Stimulated activated CD8-positive, alpha-beta memory T cell treated with anti-CD3 and anti-CD28 coated beads, Interleukin-12 subunit alpha, Interleukin-12 subunit beta, amount 100 ng/mL, for 4 hours (primary cell): Measurements from ENCODE around the gene PLCH1.
"Not testable (repeated sequence)": the region's sequence is repeated elsewhere in the genome, so short reads cannot be mapped to it uniquely, and the experiment has no call there.

Experiments
- DNase-seq: peaks from one replicate; pipeline ENCODE4 v3.0.0-alpha.2; 2020; ENCODE audit warnings: low read depth

PLCH1 gene

GRCh38 chr3:155643581-155644165, 101.2 kb downstream of the PLCH1 start:
- DNase-seq = no peak

GRCh38 chr3:155641956-155642355, 102.9 kb downstream of the PLCH1 start:
- DNase-seq = no peak

GRCh38 chr3:155640098-155640497, 104.8 kb downstream of the PLCH1 start:
- DNase-seq = no peak

- DNase-seq = no peak
Measured at GRCh38 chr3:155639462-155640055, 105.3 kb downstream of the PLCH1 start.

- not testable (repeated sequence) for DNase-seq
Measured at GRCh38 chr3:155638461-155638860, 106.4 kb downstream of the PLCH1 start.

GRCh38 chr3:155637567-155637966, 107.3 kb downstream of the PLCH1 start:
- no peak for DNase-seq

GRCh38 chr3:155635056-155635455, 109.8 kb downstream of the PLCH1 start:
- no peak for DNase-seq

- DNase-seq = no peak
Measured at GRCh38 chr3:155634121-155634719, 110.7 kb downstream of the PLCH1 start.

GRCh38 chr3:155631323-155632019, 113.4 kb downstream of the PLCH1 start:
- no peak for DNase-seq

- no peak for DNase-seq
Measured at GRCh38 chr3:155629556-155629955, 115.3 kb downstream of the PLCH1 start.

GRCh38 chr3:155629056-155629455, 115.8 kb downstream of the PLCH1 start:
- DNase-seq = no peak

- not testable (repeated sequence) for DNase-seq
Measured at GRCh38 chr3:155622647-155623046, 122.2 kb downstream of the PLCH1 start.

GRCh38 chr3:155620552-155620951, 124.3 kb downstream of the PLCH1 start:
- DNase-seq = not testable (repeated sequence)

- no peak for DNase-seq
Measured at GRCh38 chr3:155619118-155619915, 125.6 kb downstream of the PLCH1 start.

GRCh38 chr3:155618543-155618942, 126.3 kb downstream of the PLCH1 start:
- no peak for DNase-seq

GRCh38 chr3:155617346-155617925, 127.4 kb downstream of the PLCH1 start:
- DNase-seq = no peak

GRCh38 chr3:155615141-155615540, 129.7 kb downstream of the PLCH1 start:
- not testable (repeated sequence) for DNase-seq

- DNase-seq = not testable (repeated sequence)
Measured at GRCh38 chr3:155614410-155614809, 130.5 kb downstream of the PLCH1 start.

GRCh38 chr3:155611456-155611855, 133.4 kb downstream of the PLCH1 start:
- DNase-seq = no peak

GRCh38 chr3:155609586-155609985, 135.3 kb downstream of the PLCH1 start:
- no peak for DNase-seq

GRCh38 chr3:155608228-155608920, 136.5 kb downstream of the PLCH1 start:
- no peak for DNase-seq
